Measurements from ENCODE around the gene PHF14. TPM values are rescaled to one million over a fixed set of nuclear protein-coding genes. Genes with fewer than 3 reads are reported as not detected.
"Not testable (repeated sequence)": the region's sequence is repeated elsewhere in the genome, so short reads cannot be mapped to it uniquely, and the experiment has no call there.

The PHF14 gene
- 39.3 and 43.2 TPM in 2 replicates for total RNA-seq

- H3K27me3 Mint-ChIP-seq (ENCODE audit: low read depth), result peaks cover 17% of the 10 kb centered on the region
- H3K4me1 Mint-ChIP-seq (ENCODE audit: low read depth), result peaks cover 40% of the 10 kb centered on the region
- H3K36me3 Mint-ChIP-seq (ENCODE audit: low read depth), result peaks cover 32% of the 10 kb centered on the region
- peak within 1 kb of the TSS; percentile 92 for H3K27ac Mint-ChIP-seq
- peak within 1 kb of the TSS; percentile 95 for H3K4me3 Mint-ChIP-seq (ENCODE audit: low read depth)
- peak; percentile 95 for DNase-seq (ENCODE audit: low spot score)
- H3K9me3 Mint-ChIP-seq, result peaks cover 2% of the 10 kb centered on the region
- intact Hi-C loops (cut with micrococcal nuclease), result loop anchor here (1.0 to 5.0 kb wide), 6 partner anchors 33 to 369 kb away; a partner anchor contains a TSS
Observed at GRCh38 chr7:10973061-10973941, at the start of gene PHF14. TSS of gene PHF14 (plus strand) at chr7:10973872. CDS start at chr7:10974324, 452 bp downstream.

DNA sequence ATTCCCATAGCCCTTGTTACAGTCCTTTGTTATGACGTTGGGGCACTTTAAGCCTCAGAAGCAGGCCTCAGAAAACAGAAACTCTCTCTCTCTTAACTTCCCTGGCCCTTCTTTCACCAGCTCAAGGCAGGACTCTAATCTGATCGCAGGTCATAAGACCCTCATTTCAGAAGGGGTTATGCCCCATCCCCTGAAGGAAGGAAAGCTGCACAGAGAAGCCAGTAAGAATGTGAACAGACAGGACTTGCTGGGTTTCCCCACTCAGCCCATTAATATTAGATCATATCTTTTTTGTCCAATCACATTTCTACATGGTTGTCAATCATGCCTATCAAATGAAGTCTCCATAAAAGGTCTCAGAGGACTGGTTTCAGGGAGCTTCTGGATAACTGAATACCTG, 49.3 kb upstream of the PHF14 start:
- H3K27me3 Mint-ChIP-seq (ENCODE audit: low read depth), result no peaks in the 10 kb centered on the region
- no peaks in the 10 kb centered on the region for H3K36me3 Mint-ChIP-seq (ENCODE audit: low read depth)
- intact Hi-C loops (cut with micrococcal nuclease), result no loop called here
- no peak overlapping the region for H3K4me3 Mint-ChIP-seq (ENCODE audit: low read depth)
- no peak for DNase-seq (ENCODE audit: low spot score)
- H3K9me3 Mint-ChIP-seq, result no peaks in the 10 kb centered on the region
- no peak overlapping the region for H3K27ac Mint-ChIP-seq
- H3K4me1 Mint-ChIP-seq (ENCODE audit: low read depth), result peaks cover 3% of the 10 kb centered on the region

- peaks cover 15% of the 10 kb centered on the region for H3K36me3 Mint-ChIP-seq (ENCODE audit: low read depth)
- DNase-seq (ENCODE audit: low spot score); H3K4me1 Mint-ChIP-seq (ENCODE audit: low read depth); intact Hi-C loops (cut with micrococcal nuclease); H3K9me3 Mint-ChIP-seq; H3K27ac Mint-ChIP-seq; H3K4me3 Mint-ChIP-seq (ENCODE audit: low read depth); H3K27me3 Mint-ChIP-seq (ENCODE audit: low read depth): not testable (repeated sequence)
Observed at GRCh38 chr7:10928203-10928602, 45.5 kb upstream of the PHF14 start.

DNA sequence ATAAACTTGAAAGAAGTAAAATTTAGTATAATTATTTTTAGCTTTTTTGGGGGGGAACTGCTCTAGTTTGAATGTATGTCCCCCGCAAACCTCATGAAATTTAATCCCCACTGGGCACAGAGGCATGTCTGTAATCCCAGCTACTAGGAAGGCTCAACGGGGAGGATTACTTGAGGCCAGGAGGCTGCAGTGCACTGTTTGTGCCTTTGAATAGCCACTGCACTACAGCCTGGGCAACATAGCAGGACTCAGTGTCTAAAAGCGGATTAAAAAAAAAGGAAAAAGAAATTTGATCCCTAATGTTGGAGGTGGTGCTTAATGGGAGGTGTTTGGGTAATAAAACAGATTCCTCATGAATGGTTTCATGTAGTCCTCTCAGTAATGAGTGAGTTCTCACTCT, 43.1 kb upstream of the PHF14 start:
- no peak overlapping the region for H3K4me3 Mint-ChIP-seq (ENCODE audit: low read depth)
- H3K27ac Mint-ChIP-seq, result no peak overlapping the region
- H3K27me3 Mint-ChIP-seq (ENCODE audit: low read depth), result no peaks in the 10 kb centered on the region
- H3K9me3 Mint-ChIP-seq, result no peaks in the 10 kb centered on the region
- H3K36me3 Mint-ChIP-seq (ENCODE audit: low read depth), result peaks cover 27% of the 10 kb centered on the region
- DNase-seq (ENCODE audit: low spot score), result no peak
- intact Hi-C loops (cut with micrococcal nuclease), result no loop called here
- H3K4me1 Mint-ChIP-seq (ENCODE audit: low read depth), result no peaks in the 10 kb centered on the region

DNA sequence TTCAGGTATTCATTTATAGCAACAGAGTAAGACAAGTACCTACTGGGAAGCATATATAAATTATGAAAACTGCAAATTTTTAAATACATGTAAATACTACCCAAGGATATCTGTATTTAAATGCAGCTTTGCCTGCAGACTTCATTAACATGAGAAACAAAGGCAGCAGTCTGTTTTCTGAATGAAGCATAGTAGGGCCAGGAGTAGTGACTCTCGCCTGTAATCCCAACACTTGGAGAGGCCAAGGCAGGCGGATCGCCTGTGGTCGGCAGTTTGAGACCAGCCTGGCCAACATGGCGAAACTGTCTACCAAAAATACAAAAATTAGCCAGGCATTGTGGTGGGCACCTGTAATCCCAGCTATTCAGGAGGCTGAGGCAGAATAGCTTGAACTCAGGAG, 42.5 kb upstream of the PHF14 start:
- DNase-seq (ENCODE audit: low spot score), result no peak
- H3K27ac Mint-ChIP-seq, result no peak overlapping the region
- intact Hi-C loops (cut with micrococcal nuclease), result no loop called here
- no peak overlapping the region for H3K4me3 Mint-ChIP-seq (ENCODE audit: low read depth)
- H3K9me3 Mint-ChIP-seq, result no peaks in the 10 kb centered on the region
- H3K4me1 Mint-ChIP-seq (ENCODE audit: low read depth), result peaks cover 4% of the 10 kb centered on the region
- no peaks in the 10 kb centered on the region for H3K27me3 Mint-ChIP-seq (ENCODE audit: low read depth)
- H3K36me3 Mint-ChIP-seq (ENCODE audit: low read depth), result peaks cover 33% of the 10 kb centered on the region

DNA sequence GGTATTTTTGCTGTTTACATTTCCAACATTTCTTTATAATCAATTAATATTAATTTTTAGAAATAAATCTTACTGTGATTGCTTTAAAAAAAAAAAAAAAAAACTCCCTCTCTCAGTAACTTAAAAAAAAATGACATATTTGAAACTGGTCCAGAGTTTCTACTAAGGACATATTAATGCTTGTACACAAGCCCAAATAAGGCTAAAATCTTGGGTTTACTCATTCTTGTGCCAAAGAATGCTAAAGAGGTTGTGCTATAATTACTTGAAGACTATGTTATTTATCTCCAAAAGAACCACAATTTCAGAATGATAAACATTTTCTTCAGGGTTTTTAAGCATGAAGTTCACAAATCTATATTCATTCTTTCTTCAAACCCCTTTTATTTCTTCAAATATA, 39.4 kb upstream of the PHF14 start:
- no peak for DNase-seq (ENCODE audit: low spot score)
- H3K4me3 Mint-ChIP-seq (ENCODE audit: low read depth), result no peak overlapping the region
- H3K27ac Mint-ChIP-seq, result no peak overlapping the region
- H3K36me3 Mint-ChIP-seq (ENCODE audit: low read depth), result peaks cover 56% of the 10 kb centered on the region
- no peaks in the 10 kb centered on the region for H3K27me3 Mint-ChIP-seq (ENCODE audit: low read depth)
- no peaks in the 10 kb centered on the region for H3K9me3 Mint-ChIP-seq
- intact Hi-C loops (cut with micrococcal nuclease), result no loop called here
- H3K4me1 Mint-ChIP-seq (ENCODE audit: low read depth), result peaks cover 13% of the 10 kb centered on the region

DNA sequence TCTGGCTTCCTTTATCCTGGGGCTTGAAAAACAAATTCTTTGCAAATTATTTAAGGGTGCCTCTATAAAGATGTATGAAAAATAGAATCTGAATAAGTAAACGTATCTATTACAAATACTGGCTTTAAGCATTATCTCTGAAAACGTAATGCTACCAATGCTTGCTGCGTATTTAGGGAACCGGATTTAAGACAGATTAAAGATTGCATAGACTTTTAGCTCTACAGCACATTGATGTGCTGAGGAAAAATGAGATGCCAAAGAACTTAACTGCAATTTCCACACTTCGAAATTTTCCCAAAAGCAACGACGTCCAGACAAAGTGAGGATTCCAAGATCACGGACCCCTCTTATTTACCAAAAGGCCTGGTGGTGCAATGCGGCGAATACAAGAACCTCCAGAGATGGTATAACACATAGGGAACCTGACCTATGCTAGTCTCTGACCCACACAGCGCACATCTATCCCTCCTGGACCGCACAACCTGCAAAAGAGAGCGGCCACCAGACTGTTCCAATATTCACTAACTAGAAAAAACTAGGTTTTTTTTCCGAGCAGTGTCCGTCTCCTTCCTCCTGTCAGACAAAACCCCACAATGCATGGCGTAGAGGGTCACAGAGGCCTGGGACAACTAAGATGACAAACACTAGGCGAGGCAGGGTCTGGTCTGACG, 34.3 kb upstream of the PHF14 start:
- no peak for DNase-seq (ENCODE audit: low spot score)
- no peak overlapping the region for H3K4me3 Mint-ChIP-seq (ENCODE audit: low read depth)
- H3K4me1 Mint-ChIP-seq (ENCODE audit: low read depth), result peaks cover 14% of the 10 kb centered on the region
- H3K27me3 Mint-ChIP-seq (ENCODE audit: low read depth), result no peaks in the 10 kb centered on the region
- peaks cover 34% of the 10 kb centered on the region for H3K36me3 Mint-ChIP-seq (ENCODE audit: low read depth)
- H3K9me3 Mint-ChIP-seq, result no peaks in the 10 kb centered on the region
- H3K27ac Mint-ChIP-seq, result no peak overlapping the region
- intact Hi-C loops (cut with micrococcal nuclease), result no loop called here

- H3K27ac Mint-ChIP-seq, result no peak overlapping the region
- intact Hi-C loops (cut with micrococcal nuclease), result loop anchor here (1.0 to 5.0 kb wide), 4 partner anchors 33 to 272 kb away; partner anchors contain the start of gene PHF14
- H3K36me3 Mint-ChIP-seq (ENCODE audit: low read depth), result peaks cover 34% of the 10 kb centered on the region
- H3K4me3 Mint-ChIP-seq (ENCODE audit: low read depth), result no peak overlapping the region
- H3K9me3 Mint-ChIP-seq, result no peaks in the 10 kb centered on the region
- H3K4me1 Mint-ChIP-seq (ENCODE audit: low read depth), result peaks cover 14% of the 10 kb centered on the region
- H3K27me3 Mint-ChIP-seq (ENCODE audit: low read depth), result no peaks in the 10 kb centered on the region
- peak; percentile 82 for DNase-seq (ENCODE audit: low spot score)
Observed at GRCh38 chr7:10939911-10940703, 33.6 kb upstream of the PHF14 start.

- no peaks in the 10 kb centered on the region for H3K9me3 Mint-ChIP-seq
- no peaks in the 10 kb centered on the region for H3K27me3 Mint-ChIP-seq (ENCODE audit: low read depth)
- H3K36me3 Mint-ChIP-seq (ENCODE audit: low read depth), result peaks cover 26% of the 10 kb centered on the region
- peaks cover 14% of the 10 kb centered on the region for H3K4me1 Mint-ChIP-seq (ENCODE audit: low read depth)
- no peak overlapping the region for H3K27ac Mint-ChIP-seq
- H3K4me3 Mint-ChIP-seq (ENCODE audit: low read depth), result no peak overlapping the region
- DNase-seq (ENCODE audit: low spot score), result no peak
- intact Hi-C loops (cut with micrococcal nuclease), result loop anchor here (1.0 to 5.0 kb wide), 4 partner anchors 32 to 271 kb away; partner anchors contain the start of gene PHF14
Observed at GRCh38 chr7:10940704-10941355, 32.8 kb upstream of the PHF14 start.

GRCh38 chr7:10950494-10950893, 23.2 kb upstream of the PHF14 start:
- peaks cover 1% of the 10 kb centered on the region for H3K4me1 Mint-ChIP-seq (ENCODE audit: low read depth)
- no peak for DNase-seq (ENCODE audit: low spot score)
- peaks cover 10% of the 10 kb centered on the region for H3K27me3 Mint-ChIP-seq (ENCODE audit: low read depth)
- H3K27ac Mint-ChIP-seq, result no peak overlapping the region
- H3K4me3 Mint-ChIP-seq (ENCODE audit: low read depth), result no peak overlapping the region
- H3K36me3 Mint-ChIP-seq (ENCODE audit: low read depth), result no peaks in the 10 kb centered on the region
- intact Hi-C loops (cut with micrococcal nuclease), result no loop called here
- H3K9me3 Mint-ChIP-seq, result peaks cover 6% of the 10 kb centered on the region

DNA sequence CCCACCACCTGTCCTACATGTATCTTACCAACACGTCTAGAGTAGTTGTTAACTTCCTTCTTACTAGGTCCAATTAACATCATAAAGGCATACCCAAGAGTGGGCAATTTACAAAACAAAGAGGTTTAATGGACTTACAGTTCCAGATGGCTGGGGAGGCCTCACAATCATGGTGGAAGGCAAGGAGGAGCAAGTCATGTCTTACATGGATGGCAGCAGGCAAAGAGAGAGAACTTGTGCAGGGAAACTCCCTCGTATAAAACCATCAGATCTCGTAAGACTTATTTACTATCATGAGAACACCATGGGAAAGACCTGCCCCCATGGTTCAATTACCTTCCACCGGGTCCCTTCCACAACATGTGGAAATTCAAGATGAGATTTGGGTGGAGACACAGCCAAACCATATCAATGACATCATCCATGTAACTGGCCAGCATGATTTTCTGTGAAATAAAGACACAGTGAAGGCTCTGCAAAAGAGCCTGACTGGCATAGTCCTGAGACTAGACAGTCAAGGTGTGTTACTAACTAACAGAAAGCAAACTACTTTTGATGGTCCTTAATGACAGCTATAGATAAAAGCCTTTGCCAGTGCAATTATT, 22.6 kb upstream of the PHF14 start:
- H3K36me3 Mint-ChIP-seq (ENCODE audit: low read depth); H3K9me3 Mint-ChIP-seq; H3K4me3 Mint-ChIP-seq (ENCODE audit: low read depth); DNase-seq (ENCODE audit: low spot score); H3K4me1 Mint-ChIP-seq (ENCODE audit: low read depth); H3K27ac Mint-ChIP-seq; intact Hi-C loops (cut with micrococcal nuclease): not testable (repeated sequence)
- H3K27me3 Mint-ChIP-seq (ENCODE audit: low read depth), result peaks cover 10% of the 10 kb centered on the region

- no peak overlapping the region for H3K27ac Mint-ChIP-seq
Observed at GRCh38 chr7:10952588-10952987, 21.1 kb upstream of the PHF14 start.

More at GRCh38 chr7:10952588-10952987, 21.1 kb upstream of the PHF14 start:
- no peaks in the 10 kb centered on the region for H3K4me1 Mint-ChIP-seq (ENCODE audit: low read depth)
- DNase-seq (ENCODE audit: low spot score), result no peak
- no peaks in the 10 kb centered on the region for H3K36me3 Mint-ChIP-seq (ENCODE audit: low read depth)
- H3K4me3 Mint-ChIP-seq (ENCODE audit: low read depth), result no peak overlapping the region
- peaks cover 13% of the 10 kb centered on the region for H3K27me3 Mint-ChIP-seq (ENCODE audit: low read depth)
- intact Hi-C loops (cut with micrococcal nuclease), result no loop called here
- peaks cover 6% of the 10 kb centered on the region for H3K9me3 Mint-ChIP-seq

Data from activated T-helper 2 cell treated with anti-CD3 and anti-CD28 coated beads, Interferon-gamma antibody, Interleukin-2, Interleukin-4, amounts not matched to agents 10 μg/mL and 5 μg/mL and 100 μg/mL, durations not matched to agents 14 hours and 24 hours and 36 hours (primary cell).